CD4-positive, alpha-beta T cell treated with Interleukin-6 for 4 hours (primary cell): ENCODE data around the gene ADAM15.

Experiments used
- DNase-seq: peaks from one replicate; pipeline ENCODE4 v3.0.0-alpha.2; 2020; ENCODE audit warnings: mixed read lengths

Gene ADAM15

DNA sequence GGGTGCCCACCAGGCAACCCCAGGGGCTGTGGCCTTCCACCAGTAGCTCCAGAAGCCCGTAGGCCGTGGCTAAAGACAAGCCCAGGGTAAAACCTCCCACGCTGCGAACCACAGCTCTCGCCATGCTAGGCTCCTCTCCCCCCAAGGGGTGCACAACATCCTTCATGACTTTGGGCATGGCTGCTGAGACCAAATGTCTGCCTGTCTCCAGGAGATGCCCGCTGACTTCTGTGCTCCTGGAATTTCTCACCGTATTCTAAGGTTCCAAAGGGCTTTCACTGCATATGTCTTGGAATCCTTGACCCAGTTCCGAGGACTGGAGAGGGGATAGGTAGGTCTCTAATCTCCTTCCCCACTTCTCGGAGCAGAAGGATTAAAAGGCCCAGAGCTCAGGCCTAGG is 17.6 kb upstream of the ADAM15 start, which contains the start of the genes DCST1 and DCST2:
DCST1 (plus strand) TSS at position 301 of the 400 bp plus-strand sequence. CDS start 213 bp downstream, outside the sequence.
DCST2 (minus strand) TSS at position 258 of the 400 bp plus-strand sequence; CDS start at position 178, 80 bp downstream.
- no peak for DNase-seq

DNA sequence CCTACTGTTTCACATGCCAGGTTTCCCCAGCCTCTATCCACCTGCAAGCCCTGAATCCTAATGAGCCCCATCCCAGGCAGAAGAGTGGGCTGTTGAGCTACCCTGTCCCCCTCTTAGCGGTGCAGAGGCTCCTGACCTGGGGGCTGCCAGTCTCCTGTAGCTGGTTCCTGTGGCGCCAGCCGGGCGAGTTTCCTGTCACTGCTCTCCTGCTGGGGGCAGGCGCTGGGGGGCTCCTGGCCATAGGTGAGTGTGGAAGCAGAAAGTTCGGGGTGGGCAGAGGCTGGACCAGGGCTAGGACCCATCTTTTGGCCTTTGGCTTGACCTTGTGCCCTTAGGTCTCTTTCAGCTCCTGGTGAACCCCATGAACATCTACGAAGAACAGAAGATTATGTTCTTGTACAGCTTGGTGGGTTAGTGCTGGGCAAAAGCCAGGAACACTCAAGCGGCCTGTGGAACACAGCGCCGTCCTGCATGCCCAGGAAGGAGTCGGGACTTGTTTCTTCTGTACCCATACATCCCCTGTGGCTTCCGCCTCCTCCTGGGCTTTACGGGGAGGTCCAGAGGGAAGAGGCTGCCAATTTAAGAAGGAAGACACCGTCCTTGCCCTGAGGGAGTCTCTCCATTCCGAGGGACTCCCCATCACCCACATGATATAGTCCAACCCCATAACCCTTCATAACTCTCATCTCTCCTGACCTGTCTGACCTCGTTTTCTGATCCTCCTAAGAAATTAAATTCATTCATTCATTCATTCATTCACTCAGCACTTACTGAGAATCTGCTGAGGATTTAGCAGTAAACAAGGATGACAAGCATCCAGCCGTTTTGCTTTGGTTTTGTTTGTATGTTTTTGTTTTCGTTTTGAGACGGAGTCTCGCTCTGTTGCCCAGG is 16.6 kb upstream of the ADAM15 start:
- no peak for DNase-seq

DNA sequence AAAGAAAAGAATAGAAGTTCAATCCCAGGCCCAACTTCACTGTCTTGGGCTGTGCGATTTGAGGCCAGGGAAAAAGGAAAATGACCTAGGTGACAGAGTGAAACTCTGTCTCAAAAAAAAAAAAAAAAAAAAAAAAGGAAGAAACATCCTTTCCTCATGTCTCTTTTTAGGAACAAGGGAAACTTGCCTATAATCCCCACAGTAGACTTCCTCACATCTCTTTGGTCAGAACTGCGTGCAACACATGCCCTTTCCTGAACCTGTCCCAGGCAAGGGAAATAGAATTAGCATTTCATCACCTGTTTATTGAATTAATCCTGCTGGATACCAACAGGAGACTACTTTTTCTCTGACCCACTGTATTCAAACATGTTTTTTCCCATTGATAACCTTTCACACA is 15.2 kb upstream of the ADAM15 start:
- DNase-seq, result no peak

DNA sequence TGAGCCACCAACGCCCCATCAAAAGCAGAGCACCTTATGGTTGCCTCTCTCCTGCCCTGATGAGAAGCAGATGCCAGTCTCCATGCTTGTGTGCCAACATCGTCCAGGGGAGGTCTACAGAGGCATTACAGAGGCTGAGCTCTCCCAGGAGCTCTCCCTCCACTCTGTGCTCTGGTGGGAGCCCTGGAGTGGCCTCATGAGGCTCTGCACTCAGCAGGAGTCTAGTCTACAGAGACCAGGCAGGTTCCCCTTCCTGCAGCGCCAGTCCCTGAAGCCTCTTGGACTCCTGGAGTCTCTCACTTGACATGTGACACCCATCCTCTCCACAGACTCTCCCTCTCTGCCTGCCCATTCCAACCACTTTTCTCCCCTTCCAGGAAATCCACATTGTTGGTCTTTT is 14.1 kb upstream of the ADAM15 start:
- DNase-seq, result no peak

DNA sequence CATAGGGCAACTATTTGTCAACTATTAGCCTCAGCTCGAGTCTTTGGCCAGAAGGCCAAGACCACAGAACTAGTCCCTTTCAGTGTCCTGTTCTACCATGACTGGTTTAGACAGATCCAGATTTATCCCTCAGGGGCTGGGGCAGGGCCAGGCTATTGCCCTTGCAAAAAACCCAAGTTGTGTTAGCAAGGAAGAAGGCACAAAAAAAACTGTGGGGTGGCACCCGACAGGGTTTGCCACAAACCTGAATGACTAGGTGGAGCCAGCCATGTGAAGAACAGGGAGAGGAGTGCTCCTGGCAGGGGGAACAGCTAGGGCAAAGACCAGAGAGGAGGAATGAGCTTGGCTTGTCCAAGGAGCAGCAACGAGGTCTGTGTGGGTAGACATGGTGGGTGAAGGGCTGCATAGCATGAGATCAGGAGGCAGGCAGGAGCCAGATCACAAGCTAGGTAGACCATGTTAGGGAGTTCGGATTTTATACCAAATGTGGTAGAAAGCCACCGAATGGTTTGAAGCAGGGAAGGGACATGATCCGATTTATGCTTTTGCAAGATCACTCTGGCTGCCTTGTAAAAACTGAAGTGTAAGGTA is 13.2 kb upstream of the ADAM15 start:
- DNase-seq, result no peak

DNA sequence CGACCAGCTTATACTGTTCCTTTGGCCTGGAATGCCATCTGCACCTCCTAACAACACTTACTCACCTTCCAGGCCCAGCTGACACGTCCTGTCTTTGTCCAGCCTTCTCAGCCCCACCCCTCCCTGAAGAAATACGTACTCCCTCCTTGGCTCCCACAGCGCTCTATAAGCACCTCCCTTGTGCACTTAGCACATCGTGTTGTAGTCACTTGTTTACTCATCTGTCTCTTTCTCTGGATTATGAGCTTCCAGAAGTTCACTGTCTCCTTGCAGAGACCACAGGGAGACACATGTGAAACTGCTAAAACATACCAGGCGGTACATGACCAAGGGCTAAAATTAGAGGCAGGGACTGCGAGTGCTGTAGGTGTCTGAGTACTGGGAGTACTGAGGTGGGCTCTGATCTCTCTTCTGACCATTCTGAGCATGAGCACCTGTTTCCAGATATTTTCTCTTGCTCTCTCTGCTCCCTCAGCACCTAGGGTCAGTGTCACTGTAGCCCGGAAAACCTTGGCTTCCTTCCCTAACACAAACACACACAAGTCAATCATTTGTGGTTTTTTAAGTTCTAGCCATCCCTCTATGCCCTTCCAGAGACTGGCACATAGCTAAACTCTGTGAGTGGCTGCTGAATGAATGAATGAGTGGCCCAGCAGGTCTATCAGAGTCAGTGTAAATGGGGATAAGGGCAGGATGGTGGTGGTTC is 12.4 kb upstream of the ADAM15 start:
- no peak for DNase-seq

DNA sequence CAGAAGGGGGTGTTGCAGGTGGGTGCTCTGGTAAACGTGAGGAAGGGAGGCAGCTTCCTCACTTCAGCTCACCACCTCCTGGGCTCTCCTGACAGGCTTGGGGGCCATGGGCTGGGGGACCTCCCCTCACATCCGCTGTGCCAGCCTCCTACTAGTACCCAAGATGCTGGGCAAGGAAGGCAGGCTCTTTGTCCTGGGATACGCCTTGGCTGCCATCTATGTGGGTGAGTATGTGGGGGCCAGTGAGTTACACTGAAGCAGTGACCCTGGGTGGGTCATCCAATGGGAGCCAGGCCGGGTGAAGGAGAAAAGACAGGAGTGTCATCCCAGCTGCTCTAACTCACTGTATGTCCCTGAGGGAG is 11.8 kb upstream of the ADAM15 start:
- DNase-seq, result no peak

DNA sequence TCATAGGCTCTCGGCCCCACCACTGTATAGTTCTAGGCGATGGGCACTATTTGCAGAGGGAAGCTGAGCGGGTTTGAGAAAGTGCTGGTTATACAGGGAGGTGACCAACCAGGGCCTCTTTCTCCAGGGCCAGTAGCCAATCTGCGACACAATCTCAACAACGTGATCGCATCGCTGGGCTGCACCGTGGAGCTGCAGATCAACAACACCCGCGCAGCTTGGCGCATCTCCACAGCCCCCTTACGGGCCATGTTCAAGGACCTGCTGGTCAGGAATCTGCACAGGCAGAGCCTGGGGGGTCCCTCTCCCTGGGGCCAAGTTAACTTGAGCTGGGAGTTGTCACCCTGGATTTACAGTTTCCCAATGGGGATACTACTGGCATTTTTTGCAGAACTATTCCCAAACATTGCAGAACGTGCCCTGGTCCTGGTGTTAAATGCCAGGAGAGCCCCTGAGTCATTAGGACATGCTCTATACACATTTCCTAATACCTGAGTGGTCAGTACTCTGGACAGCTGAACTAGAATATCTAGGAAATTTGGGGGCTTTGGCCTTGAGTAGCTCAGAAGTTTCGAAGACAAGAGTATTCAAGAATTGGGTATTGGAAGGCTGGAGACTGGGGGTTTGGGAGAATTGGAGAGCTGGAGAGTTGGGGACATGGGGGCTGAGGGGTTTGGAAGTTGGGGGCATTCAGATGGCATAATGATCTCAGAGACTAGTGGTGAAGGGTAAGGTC is 10.6 kb upstream of the ADAM15 start:
- DNase-seq, result no peak

DNA sequence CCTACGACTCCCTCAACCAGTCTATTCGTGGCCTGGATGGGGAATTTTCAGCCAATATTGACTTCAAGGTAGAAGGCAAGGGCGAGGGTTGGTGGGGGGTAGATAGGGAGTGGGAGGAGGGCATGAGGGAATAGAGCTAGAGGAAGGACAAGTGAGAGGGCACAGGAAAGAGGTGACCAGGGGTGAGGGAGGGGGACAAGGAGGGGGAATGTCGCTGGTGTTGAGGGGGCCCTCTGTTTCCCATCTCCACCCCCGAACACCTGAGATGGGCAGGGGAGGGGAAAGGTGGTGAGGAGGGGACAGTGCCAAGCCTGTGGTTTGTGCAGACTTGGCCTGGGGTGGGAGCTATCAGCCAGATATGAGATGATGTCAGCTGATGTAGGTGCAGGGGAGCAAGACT is 8.3 kb upstream of the ADAM15 start:
- DNase-seq, result no peak

DNA sequence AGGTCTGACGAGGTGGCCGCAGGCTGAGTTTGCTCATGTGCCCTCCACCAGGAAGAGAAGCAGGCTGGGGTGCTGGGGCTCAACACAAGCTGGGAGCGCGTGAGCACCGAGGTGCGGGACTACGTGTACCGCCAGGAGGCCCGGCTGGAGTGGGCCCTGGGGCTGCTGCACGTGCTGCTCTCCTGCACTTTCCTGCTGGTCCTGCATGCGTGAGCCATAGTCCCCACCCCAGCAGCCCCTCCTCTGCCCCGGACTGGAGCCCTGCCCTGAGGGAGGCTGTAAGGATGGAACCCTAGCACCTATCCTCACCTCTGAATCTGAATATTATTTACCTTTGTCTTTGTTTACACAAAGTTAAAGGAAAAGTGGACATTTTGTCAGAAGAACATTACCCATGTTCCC is 7.8 kb upstream of the ADAM15 start:
- no peak for DNase-seq

DNA sequence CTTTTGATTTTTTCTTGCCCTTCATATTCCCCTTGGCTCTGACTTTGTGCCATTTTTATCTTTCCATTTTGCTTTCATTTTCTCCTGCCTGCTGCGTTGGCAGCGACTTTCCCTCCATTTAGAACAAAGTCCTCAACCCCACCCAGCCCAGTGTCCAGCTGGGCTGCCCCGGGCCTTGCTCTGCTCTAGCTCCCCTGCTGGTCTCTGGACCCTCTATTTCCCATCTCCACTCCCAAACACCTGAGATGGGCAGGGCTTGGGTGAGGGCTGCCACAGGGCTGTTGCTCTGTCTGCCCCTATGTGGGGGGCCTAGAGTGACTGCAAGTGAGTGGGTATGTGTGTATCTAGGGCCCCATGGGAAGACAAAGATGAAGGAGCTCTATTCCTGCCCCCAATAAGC is 7.3 kb upstream of the ADAM15 start:
- DNase-seq, result no peak

DNA sequence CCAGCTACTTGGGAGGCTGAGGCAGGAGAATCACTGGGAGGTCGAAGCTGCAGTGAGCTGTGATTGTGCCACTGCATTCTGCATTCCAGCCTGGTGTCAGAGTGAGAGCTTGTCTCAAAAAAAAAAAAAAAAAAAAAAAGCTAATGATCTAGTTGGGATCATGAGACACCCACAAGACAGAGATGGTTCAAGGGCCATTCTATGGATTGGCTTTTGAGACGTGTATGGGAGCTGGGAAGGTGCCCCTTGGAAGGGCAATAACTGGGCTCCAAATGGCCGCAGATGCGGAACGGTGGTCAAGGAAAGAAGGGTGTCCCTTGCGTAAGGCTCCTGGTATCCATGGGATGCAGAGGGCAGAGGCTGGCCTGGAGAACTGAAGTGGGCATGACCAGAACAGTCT is 6.8 kb upstream of the ADAM15 start:
- no peak for DNase-seq

DNA sequence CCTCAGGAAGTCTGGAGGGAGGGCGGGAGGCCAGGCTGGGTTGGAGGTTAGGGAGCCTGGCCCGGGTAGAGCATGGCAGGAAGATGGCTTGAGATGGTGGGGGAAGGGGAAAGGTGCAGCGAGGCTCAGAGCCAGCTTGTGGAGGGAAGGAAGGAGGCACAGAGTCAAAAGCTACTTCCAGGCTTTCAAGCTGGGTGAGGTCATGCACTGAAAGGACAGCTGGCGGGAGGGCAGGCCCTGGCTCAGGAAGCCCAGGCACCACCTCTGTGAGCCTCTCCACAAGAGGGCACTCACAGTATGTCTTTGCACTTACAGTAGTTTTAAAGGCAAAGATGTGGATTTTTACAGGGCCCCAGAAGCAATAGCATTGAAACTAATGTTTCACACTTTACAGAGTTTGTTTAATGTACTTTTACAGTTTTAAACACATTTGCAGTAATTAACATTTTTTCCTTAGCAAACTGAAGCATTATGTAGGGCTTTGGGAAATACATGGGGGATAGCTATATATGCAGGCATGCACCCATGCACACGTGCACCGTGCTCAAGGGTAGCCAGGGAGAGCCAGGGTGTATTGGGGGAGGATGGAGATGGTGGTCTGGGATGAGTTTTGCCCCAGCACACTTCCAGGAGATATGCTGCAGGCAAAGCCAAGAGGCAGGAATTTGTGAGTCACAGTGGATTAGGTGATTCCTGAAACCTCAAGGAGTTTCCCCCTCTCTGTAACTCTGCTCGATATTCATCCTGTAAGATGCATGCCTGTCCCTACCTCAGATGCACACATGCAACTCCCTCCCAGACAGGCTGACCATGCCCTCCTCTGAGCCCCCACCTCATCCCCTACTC is 6.1 kb upstream of the ADAM15 start:
- peak; percentile 75 for DNase-seq

DNA sequence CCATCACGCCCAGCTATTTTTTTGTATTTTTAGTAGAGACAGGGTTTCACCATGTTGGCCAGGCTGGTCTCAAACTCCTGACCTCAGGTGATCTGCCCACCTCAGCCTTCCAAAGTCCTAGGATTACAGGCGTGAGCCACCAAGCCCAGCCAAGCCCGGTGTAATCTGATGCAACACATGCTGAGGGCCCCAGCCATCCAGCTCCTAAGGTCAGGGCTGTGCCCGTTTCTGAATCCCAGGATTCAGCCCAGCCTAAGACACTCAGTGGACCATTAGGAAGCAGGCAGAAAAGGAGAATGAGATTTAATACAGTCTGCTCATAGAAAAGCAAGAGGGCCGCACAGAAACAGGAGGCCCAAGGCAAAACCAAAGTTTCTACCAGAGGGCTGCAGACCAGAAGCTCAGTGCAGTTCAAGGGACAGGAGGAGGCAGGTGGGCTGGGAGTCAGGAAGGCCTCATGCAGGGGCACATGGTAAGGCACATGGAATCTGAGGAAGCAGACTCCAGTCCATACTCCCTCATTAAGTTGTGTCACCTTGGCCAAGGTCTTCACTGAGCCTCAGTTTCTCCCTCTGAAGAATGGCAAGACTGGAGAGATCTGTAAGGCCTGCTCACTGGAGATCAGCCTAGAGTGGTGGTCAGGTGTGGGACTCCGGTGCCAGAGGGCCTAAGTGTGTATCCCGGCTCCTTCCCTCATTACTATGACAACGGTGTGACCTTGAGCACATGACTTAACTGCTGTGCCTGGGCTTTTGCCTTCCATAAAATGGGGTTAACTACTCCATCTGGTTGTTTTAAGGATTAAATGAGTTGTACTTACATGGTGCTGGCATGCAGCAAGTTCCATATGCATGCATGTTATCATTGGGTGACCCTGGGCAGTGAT is 2.4 kb upstream of the ADAM15 start:
- no peak for DNase-seq

DNA sequence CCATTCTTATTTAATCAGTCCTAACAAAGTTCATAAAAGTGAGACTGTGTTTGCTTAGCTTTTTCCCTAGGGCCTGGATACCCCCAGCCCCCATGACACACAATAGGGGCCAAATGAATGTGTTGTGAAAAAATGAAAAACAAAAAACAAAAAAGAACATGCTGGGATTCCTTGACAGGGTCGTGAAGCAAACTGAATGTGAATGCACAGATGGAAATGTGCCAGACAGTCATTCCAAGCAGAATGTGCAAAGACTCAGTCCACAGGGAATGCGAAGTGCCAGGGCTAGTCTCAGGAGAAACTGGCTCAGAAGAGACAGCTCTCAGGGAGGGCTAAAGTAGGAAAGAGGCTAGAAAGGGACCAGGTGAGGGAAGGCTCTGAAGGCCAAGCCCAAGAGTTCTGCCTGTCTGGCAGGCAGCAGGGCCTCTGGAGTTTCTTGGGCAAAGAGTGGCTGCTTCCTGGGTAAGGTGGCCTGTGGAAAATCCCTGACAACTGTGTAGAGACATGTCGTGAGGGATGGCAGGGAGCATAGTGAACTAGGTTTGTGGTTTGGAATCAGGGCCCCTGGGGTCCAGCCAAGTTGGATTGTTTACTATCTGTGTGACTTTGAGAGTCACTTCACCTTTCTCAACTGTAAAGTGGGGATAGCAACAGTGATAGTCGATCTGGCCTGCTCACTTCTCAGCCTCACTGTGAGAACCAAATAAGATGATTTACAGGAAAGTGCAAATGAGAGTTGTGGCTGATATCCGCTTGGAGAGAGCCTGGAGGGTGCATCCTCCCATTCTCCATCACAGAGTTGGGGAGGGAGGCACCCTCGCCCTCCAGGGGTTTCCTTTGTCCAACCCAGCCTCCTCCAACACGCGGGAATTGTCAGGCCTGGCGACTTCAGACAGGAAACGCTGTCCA is 1.2 kb upstream of the ADAM15 start:
- no peak for DNase-seq

DNA sequence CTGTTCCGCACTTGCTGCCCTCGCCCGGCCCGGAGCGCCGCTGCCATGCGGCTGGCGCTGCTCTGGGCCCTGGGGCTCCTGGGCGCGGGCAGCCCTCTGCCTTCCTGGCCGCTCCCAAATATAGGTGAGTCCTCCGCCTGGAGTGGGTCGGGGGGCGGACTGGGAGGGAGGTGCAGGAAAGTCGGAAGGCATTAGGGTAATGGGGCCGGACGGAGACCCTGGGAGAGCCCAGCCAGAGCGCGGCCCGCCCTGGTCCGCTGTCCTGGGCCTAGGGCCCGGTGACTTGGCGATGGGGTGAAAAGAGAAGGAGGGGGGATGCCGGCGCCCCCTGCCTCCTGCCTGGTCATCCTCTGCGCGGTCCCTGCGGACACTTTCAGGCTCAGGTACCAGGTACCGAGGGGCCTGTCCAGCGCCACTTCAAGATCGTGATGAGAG is 243 bp downstream of the ADAM15 start:
- no peak for DNase-seq

DNA sequence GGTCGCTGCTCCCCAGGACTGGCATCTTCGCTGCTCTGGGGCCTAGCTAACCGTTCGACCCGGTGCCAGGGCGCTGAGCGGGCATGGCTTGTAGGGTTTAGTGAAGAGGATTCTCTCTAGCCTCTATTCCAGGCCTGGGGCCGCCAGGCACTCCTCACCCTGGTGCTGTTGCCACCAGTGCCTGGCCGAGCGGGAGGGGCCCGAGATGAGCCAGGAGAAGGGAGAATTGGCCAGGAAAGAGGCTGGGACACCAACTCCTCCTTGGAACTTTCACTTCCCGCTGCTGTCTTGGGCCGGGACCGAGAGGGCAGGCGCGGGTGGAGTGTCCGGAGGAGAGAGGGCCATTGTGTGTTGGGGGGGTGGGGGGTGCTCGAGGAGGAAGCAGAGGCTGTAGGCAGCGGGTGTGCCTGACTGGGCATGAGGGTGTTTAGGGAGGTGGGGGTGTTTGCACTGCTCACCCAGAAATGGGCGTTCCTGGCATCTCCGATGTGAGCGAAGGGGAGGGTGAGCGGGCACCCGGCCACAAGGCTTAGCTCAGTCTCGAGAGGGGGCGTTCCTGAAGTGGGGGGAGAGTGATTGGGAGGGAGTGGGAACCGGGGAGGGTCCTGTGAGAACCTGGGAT is 772 bp downstream of the ADAM15 start:
- DNase-seq, result peak; percentile 61

DNA sequence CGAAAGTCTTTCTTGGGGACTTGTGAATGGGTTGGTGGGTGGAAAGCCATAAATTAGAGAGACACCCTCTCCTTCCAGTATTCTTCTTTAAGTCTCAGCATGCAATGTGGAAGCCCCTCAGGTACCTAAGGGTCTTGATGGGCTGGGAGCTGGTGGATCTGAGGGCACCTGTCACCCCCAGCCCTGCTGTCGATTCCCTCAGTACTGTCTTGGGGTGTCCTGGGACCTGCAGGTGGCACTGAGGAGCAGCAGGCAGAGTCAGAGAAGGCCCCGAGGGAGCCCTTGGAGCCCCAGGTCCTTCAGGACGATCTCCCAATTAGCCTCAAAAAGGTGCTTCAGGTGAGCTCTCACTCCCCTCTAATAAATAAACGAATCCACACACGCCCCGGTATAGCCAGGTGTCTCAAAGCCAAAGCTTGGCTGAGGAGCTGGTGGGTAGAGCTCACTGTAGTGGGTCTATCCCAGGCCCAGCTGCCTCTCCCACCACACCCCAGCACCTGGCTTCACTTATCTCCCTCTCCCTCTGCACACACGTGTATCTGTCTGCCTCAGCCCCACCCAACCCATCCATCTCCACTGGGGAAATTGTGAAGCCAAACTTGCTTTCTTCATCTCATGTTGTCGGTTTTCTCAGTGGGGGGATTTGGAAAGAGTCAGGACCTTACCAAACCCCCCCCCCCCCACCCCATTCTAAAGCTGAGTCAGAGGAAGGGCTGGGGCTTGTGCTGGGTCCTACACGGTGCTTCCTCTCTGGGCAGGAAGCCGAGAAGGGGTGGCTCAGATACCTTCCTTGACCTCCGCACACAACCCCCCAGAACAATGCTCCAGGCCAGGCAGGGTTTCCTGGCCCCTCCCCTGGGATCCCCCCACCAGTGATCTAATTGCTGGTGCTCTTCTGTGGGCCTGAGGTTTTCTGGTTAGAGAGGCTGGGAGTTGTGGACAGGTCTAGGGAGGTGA is 1.6 kb downstream of the ADAM15 start:
- DNase-seq, result peak; percentile 45
